Measurements from ENCODE around the gene SDHB.

DNA sequence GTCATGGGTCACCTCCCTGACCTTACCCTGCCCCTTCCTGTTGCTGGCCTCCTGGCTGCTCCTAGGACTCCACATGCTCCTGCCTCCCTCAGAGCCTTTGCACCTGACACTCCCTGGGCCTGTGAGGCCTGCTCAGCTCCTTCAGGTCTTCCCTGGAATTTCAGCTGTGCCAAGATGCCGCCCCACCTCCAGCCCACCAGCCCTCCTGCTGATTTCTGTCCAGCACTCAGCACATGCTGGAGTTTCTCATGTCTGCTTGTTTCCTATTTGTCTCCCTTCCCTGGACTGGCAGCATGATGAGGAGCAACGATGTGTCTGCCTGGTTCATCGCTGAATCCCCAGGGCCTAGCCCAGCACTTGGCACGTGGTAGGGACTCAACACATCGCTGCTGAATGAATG is 76.5 kb downstream of the SDHB start:
- TF ChIP-seq, protein P1, sequence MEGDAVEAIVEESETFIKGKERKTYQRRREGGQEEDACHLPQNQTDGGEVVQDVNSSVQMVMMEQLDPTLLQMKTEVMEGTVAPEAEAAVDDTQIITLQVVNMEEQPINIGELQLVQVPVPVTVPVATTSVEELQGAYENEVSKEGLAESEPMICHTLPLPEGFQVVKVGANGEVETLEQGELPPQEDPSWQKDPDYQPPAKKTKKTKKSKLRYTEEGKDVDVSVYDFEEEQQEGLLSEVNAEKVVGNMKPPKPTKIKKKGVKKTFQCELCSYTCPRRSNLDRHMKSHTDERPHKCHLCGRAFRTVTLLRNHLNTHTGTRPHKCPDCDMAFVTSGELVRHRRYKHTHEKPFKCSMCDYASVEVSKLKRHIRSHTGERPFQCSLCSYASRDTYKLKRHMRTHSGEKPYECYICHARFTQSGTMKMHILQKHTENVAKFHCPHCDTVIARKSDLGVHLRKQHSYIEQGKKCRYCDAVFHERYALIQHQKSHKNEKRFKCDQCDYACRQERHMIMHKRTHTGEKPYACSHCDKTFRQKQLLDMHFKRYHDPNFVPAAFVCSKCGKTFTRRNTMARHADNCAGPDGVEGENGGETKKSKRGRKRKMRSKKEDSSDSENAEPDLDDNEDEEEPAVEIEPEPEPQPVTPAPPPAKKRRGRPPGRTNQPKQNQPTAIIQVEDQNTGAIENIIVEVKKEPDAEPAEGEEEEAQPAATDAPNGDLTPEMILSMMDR (IDR thresholded peaks at IDR 0.05 in 2 of 3, conservative IDR thresholded peaks at IDR 0.05 in 1 of 3; ENCODE audit: control insufficient read depth in 2 of 3, extremely low read depth in 1 of 3, insufficient read depth in 1 of 3, low read depth in 3 of 3, low read length in 3 of 3): no peak
- TF ChIP-seq RFX5 (IDR thresholded peaks at IDR 0.05; ENCODE audit: low read depth, low read length) (no peak), SPI1 (IDR thresholded peaks at IDR 0.05; ENCODE audit: borderline replicate concordance, insufficient read depth, low read depth, low read length) (no peak), ESRRA (IDR thresholded peaks at IDR 0.05; ENCODE audit: low read length) (no peak), TBL1XR1 (IDR thresholded peaks at IDR 0.05; ENCODE audit: low read depth, low read length) (no peak)

All from GM12878 (cell line).